Femur (tissue), 1 donor: ENCODE results near the gene TTC19.

Experiments
- DNase-seq: peaks from one replicate; pipeline ENCODE4 v3.0.0-alpha.2; 2017

Gene TTC19, protein sequence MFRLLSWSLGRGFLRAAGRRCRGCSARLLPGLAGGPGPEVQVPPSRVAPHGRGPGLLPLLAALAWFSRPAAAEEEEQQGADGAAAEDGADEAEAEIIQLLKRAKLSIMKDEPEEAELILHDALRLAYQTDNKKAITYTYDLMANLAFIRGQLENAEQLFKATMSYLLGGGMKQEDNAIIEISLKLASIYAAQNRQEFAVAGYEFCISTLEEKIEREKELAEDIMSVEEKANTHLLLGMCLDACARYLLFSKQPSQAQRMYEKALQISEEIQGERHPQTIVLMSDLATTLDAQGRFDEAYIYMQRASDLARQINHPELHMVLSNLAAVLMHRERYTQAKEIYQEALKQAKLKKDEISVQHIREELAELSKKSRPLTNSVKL

DNA sequence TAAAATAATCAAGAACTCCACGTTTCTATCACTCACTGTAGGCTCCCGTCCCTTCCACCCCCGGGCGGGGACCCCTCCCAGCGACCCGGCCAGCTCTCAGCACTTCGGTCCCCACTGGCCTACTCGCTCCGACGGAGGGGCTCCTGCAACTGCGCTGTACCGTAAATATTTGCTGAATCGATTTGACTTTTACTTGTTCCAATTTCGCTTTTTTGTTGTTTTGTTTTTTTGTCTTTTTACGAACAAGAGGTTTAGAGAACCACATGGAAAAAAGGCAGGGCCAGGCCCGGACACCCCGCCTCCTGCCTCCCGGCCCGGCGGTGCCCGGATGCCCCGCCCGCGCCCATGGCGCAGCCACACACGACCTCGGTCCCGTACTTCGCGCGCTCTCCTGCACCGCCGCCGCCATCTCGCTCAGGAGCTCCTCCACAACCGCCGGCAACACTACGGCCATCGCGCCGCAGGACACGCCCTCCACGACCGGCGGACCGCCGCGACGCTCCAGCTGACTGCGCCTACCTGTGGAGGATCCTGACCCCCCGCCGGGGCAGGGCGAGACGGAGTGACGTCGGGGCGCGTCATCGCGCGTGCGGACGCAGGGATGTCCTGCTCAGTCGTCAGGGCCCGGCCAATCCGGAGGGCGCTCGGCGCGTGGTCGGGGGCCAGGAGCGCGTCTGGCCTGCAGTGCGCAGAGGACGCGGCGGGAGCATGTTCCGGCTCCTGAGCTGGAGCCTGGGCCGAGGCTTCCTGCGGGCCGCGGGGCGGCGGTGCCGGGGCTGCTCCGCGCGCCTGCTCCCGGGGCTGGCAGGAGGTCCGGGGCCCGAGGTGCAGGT is at the start of gene TTC19, which contains the start of gene ZSWIM7:
Gene TTC19, plus strand, starts transcription at position 684 of the 833 bp plus-strand sequence. Its CDS starts 25 bp downstream, at position 709.
Gene ZSWIM7, minus strand, starts transcription at position 564 of the 833 bp plus-strand sequence. Its CDS starts 110 bp downstream, at position 454.
- peak; percentile 97 for DNase-seq

DNA sequence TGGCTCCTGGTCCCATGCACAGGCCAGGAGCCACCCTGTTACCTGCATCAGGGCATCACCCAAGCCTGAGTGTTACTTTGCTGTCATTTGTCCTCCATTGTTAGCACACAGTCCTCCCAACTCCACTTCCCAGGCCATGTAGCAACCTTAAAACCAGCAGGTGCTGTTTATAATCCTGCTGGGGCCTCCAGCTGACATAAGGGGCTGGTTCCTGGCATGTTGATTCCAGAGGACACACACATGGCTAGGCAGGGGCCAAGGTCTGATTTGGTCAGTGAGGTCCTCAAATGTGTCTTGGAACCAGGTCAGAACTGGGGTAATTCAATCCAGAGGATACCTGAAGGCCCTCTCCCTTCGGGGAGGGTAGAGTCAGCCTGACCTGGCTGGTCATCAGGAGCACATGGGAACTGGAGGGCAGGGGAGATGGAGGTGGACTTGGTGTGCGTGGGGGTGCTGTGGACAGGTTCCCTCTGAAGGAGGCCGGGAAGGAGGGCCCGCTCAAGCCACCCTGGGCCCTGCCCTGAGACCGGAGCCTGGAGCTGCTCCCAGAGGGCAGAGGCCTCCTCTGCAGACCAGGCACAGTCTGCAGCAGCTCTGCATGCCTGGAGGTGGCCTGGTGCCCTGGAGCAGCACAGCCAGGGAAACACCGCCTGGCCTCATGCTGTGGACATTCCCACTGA is 48.1 kb upstream of the TTC19 start:
- DNase-seq, result no peak

DNA sequence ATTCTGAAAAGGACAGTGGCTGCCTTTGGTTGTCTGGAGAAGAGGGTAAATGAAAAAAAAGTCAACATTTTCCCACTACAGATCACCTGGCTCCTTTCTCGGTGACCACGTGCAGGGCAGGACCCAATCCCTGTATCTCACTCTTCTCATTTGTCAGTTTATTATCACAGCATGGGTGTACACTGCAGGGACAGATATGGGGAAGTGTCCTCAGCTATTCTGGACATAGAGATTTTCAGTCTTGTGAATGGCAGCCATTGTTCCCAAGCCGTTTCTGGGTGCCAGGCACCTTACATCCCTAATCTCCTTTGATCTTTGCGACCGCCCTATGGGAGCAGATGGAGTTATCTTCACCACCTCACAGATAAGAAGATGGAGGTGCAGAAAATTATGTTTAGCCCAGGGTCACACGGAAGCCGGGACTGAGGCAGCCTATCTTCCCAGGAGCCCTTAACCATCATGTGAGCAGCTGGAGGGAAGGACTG is 47.5 kb upstream of the TTC19 start:
- DNase-seq, result no peak

DNA sequence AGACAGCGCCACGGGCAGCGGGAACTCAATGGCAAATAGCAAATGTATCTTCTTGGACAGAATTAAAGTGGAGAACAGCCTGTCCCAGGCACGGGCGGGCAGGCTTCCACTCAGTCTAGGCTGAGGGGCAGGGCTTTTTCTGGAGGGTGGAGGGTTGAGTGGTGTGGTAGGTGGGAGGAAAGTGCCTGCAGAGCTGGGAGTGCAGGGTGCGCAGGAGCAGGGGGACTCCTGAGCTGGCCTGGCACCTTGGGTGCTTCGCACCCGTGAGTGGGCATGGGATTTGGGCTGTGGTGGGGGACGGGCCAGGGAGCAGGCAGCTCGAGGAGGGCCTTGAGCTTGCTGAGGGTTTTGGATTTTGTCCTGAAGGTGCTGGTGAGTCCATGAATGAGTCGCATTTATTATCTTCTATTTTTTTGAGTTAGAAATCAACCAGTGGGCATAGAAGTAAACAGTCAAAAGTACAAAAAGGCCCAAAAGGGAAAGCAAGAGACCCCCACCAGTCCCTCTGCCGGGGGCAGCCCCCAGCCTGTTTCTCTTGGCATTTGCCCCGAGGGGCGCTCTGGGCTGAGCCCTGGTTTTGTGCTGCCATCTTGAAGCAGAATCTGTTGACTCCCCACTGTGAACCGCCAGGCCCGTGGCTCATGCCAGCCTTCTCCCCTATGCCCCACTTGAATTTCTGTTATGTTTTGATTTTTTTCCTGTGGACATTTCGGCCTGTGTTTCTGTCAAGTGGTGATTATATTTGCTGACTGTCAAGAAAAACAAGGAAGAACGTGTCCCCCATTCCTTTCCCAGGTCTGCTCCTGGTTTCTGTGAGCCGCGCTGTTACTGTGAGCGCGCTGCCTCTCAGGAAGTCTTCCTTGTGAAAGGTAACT is 46.5 kb upstream of the TTC19 start:
- no peak for DNase-seq

DNA sequence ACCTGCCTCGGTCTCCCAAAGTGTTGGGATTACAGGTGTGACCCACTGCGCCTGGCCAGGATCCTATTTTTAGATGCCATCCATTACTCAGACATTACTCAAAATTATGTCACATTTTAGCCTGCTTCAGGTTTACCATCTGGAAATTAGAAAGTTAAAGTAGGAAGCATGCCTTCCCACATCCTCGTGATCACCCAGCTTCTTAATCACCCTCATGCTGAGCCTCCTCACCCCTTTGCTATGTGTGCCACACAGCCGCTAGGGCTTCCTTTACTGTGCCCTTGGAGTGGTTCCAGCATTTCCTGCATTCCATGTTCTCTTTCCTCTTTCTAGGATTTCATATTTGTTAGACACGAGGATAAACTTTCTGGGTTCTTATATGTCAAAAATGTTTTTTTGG is 45.4 kb upstream of the TTC19 start:
- DNase-seq, result no peak

DNA sequence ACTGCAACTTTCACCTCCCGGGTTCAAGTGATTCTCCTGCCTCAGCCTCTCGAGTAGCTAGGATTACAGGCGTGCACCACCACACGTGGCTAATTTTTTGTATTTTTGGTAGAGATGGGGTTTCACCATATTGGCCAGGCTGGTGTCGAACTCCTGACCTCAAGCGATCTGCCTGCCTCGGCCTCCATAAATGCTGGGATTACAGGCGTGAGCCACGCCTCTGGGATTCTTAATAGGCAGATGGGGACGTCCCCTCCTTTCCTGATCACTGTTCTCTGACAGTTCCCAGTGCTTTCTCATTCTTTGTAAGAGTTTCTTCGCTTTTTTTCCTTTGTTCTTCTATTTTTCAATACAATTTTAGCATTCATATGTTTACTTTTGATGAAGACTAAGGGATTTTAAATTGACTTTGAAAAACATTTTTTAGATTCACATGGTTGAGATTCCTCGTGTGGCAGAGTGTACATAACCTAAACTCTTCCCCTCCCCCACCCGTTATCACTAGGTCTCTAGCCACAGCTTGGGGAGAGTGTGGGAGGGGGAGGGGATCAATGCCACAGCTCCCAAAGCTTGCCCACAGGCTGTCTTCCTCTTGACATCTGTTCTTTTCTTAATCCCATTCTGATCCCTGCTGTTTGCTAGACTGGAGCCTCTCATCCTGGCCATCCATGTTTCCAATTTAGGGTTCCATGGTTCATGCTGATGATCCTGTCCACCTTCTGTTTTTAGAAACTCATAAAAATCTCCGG is 43.7 kb upstream of the TTC19 start:
- DNase-seq, result no peak

DNA sequence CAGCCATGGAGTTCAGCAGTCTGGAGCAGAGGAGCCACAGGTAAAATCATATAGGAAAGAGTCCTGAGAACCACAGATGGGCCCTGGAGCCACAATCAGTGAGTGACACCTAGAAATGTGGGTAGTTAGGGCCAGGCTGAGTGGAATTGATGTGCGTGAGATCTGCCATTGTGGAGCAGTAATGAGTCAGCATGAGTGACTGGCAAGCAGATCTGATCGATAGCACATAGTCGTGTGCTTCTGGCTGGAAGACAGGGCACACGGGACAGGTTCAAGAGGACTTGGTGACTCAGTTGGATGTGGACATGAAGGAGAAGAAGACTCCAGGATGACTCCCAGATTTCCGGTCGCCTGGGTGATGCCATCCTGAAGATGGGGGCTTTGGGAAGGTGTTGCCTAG is 42.4 kb upstream of the TTC19 start:
- no peak for DNase-seq

DNA sequence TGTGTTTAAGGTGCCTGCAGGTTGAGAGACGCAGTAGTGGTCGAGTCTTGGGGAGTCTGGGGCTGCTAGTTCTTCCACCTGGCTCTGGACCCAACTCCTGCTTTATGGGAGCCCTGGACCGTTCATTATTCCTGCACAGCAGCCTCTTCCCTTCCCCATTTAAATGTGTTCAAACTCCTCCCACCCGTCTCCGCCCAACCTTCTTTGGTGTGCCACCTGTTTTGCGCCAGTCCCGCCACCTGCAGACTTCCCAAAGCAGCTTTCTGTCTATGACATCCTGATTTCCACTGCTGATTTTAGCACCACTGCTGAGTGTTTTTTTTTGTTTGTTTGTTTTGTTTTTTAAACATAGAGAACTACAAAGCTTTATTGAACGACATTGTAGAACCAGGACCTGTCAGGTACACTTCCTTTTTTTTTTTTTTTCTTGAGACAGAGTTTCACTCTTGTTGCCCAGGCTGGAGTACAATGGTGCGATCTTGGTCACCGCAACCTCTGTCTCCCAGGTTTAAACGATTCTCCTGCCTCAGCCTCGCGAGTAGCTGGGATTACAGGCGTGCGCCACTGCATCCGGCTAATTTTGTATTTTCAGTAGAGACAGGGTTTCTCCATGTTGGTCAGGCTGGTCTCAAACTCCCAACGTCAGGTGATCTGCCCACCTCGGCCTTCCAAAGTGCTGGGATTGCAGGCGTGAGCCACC is 41.9 kb upstream of the TTC19 start:
- DNase-seq, result no peak

DNA sequence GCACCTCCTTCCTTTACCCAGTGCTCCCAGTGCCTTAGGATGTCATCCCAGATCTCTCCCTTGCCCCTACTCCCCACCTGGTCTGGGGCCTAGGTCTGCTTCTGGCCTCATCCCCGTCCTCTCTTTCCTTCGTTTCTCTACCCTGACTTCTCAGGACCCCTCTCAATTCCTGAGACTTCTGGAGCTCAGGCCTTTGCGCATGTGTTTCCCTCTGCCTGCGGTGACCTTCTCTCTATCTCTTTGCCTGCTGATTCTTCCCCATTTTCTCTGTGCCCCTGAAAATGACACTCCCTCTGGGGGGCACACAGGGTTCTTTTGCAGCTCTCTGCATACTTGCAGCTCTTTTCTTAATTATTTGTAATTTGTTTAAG is 41.2 kb upstream of the TTC19 start:
- DNase-seq, result no peak

DNA sequence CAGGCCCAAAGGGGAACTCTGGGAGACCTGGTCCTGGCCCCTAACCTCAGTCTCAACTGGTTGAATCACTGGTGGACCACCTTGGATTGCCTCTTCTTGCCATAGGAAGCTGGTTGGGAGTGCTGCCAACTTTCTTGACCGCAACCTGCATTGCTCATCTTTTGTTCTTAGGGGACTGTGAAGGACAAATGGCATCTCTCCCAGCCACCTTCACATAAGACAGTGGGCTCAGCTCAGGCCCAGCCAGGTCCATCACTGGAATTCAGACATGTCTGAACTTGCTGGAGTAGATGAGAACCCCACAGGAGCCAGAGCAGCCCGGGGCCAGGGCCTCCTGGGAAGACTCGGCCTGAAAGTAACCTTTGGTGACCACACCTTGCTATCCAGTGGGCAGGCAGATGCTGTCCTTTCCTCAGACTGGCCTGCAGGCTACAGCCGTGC is 35.9 kb upstream of the TTC19 start:
- no peak for DNase-seq

DNA sequence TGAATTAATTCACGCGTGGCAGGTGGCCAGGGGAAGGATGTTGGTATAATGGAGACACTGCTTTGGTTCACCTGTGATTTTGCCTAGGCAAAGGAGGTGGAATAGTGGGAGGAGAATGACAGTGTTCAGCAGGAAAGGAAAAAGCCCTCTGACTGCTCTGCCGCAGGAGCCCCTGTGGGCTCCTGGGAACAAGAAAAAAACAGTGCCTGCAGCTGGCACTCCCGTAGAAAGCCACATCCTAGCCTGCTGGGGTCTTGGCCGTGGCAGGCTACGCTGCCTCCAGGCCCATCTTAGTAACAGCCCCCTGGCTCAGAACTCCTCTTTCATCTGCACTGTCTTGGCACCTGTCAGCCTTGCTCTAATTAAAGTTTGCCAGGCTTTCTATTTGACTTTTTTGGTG is 34.1 kb upstream of the TTC19 start:
- DNase-seq, result no peak

DNA sequence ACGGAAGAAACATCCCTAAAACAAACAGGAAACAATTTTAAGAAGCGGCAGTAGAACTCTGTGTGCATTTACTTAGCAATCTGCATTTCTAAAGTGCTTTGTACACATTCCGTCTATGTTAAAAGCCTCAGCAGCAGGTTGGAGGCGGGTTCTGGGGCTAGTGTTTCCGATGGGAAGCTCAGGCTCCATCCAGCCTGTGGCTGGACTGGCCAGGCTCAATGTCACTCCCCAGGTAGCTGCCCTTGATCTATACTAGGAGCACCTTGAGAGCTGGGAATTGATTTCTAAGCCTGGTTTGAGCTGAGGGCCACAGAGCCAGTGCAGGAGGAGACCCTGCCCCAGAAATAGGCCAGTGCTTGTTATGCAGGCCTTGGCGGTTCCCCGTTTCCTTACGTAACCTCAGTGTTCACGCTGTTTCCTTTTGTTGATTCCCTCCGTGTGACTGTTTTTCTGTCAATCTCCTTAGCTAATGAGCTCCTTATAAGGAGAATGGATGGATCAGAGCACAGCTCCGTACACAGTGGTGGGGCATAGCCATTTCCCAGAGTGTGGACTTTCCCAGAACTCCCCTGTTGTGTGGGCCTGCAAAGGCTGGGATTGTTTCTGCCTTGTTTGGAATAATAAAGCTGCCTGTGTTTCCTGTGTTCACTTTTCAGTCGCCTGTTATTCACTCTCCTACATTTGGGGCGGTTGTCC is 33.3 kb upstream of the TTC19 start:
- no peak for DNase-seq

DNA sequence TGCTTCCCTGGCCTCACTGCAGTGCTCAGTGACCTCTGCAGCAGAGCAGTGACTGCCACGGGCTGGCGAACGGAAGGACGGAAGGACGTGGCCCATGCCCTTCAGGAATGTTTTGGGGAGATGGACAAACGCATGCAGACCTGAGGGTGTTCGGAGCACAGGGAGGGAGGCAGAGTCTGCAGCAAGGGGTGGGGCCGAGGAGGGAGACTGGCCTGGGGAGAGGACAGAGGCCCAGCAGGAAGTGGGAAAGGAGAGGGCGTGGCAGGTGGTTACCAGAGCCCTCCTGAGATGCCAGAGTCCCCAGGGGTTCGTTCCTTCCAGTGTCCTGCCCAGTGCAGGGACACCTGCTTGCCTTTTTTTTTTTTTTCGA is 32.8 kb upstream of the TTC19 start:
- DNase-seq, result no peak

DNA sequence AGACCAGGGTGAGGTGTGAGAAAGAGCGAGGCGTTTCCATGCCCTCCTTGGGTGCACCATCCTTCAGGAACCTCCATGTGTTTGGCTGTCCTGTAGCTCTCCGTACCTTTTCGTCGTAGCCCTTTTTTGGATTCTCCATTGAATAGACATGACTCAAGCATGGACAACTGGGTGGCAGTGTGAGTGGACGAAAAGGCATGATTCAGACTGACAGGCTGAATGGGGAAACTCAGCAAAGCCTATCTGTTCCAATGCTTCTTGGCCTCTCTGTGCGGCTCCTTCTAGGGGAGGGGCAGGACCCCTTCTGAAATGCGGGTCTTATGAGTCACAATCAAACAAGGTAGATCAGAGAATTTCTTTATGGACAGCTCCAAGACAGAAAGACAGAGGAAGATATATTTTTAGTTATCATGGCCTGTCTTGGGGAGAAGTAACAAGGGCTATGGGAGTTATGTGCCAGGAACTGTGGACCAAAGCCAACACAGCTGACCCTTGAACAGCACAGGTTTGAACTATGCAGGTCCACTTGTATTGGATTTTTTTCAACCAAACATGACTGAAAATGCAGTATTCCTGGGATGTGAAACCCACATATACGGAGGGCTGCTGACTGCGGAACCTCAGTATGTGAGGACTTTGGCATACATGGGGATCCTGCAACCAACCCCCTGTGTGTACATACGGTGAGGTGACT is 31.8 kb upstream of the TTC19 start:
- DNase-seq, result no peak

DNA sequence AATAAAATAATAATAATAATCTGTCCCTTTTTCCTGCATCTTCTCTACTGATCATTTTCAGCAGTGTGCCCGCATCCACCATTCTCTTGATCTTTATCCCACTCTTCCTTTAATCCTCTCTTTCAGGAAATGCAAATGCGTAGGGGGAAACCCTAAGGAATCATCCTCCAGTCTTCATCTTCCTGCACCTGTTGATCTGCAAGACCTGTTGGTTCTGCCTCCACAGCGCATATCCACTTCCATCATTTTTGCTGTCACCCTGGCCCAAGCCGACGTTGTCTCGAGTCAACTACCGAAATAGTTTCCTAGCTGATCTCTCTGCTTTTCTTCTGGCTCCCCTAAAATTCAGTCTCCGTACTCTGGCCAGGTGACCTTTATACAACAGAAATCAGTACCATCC is 30.2 kb upstream of the TTC19 start:
- DNase-seq, result no peak

DNA sequence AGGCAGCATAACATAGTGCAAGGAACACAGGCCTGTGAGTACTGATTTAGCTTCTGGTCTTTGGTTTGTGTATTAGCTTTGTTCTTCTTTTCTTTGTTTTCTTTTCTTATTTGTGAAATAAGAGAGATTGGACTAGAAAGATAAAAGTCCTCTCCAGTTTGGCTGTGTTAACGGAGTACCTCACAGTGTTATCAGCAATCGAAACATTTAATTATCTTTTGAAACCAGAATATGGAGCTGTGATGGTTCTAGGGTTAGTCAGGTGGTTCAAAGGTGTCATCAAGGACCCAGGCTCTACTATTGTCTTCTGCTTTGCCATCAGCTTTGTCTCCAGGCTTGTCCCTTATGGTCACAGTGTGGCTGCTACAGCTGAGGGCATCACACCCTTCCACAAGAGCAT is 29.1 kb upstream of the TTC19 start:
- no peak for DNase-seq

DNA sequence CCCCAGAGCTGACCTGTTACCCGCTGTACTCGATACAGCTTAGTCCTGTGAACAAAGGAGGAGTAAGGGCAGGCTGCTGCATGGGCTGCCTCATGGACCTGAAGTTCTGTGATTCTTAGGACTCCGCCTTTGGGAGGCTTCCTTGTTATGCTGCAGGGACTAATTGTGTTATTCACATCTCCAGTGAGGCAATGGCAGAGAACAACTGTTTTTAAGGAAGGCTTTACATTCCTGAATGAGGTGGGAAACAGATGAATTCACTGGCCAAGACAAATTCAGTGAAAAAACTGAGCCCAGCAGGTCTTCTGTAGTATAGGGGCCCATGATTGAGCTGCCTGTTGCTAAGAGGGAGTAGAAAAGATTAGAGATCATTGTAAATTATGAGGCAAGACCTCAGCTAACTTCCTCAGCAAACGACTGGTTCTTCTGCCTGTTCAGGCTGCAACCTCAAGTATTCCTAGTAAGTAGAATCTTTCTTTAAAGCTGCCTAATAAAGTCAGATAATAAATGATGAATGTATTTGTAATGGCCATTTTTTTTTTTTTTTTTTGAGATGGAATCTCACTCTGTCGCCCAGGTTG is 28.4 kb upstream of the TTC19 start:
- no peak for DNase-seq

DNA sequence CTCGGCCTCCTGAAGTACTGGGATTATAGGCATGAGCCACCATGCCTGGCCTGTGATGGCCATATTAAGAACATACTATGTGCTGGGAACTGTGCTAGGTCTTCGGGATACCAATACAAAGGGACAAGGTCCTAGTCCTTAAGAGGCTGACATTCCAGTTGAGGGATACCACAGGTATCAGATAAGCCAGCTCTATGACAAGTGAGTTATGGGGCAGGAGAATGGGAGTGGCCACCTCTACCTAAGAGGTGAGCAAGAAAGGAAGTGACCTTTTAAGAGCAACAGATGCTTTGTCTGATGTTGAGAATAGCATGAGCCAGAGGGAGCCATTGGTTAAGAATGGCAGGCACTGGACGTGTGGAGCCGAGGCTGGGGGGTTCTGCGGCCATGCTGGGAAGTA is 27.7 kb upstream of the TTC19 start:
- DNase-seq, result no peak

DNA sequence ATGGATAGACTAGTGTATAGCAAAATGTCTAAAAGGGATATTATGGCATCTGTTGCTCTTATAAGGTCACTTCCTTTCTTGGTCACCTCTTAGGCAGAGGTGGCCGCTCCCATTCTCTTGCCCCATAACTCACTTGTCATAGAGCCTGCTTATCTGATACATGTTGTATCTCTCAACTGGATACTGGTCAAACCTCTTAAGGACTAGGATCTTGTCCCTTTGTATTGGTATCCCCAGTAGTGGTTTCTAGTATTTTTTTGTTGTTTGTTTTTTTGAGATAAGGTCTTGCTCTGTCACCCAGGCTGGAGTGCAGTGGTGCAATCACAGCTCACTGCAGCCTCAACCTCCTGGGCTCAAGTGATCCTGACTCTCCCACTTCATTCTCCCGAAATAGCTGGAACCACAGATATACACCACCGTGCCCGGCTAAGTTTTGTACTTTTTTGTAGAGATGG is 27.1 kb upstream of the TTC19 start:
- DNase-seq, result no peak
